ENCODE measurements around the gene OSBPL6. TPM values are rescaled to one million over a fixed set of nuclear protein-coding genes. Genes with fewer than 3 reads are reported as not detected.

OSBPL6 gene
- total and polyA plus RNA-seq, 9 of the 15 experiments (the other 6 are each of a cell fraction or from before 2014, with no cell fraction given): 3.4 to 12.7 (median 9.3) TPM

DNA sequence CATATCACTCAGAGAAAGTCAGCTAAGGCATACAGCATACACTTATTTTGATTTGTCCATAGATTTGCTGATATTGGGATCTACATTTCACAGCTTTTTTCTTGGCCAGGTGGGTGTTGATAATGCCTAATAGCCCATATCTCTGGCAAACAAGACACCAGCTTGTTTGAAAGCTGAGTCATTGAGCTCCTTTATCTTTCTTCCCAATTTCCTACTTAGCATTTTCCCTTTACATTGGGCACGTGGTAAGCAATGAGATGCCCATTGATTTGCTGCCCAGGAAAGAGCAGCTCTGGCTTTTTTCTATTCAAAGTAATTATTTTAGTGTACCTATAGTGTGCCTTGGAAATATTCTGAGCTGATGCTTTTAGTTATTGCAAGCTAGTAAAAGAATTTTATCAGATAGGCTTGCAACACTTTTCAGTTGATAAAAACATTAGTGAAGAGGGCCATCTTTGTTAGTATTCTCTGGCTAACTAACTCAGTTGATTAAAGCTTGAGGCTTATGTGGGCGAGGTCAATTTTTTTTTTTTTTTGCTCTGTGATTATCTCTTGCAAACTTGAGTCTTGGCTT, 79.6 kb downstream of the OSBPL6 start (continued):
- TF ChIP-seq THAP12 (CRISPR knock-in tag; IDR thresholded peaks at IDR 0.05): no peak
- TF ChIP-seq GABPA (tag; conservative IDR thresholded peaks at IDR 0.05; ENCODE audit: low read depth): peak; percentile 14; the same call in 1 of the 2 replicates
- peak; percentile 94 for TF ChIP-seq MYNN (IDR thresholded peaks at IDR 0.05)
- no peak for TF ChIP-seq MYNN (CRISPR knock-in tag; IDR thresholded peaks at IDR 0.05)
- peak; percentile 100 for TF ChIP-seq ARID1B (IDR thresholded peaks at IDR 0.05)
- TF ChIP-seq SMARCC2 (IDR thresholded peaks at IDR 0.05; ENCODE audit: low read depth): peak; percentile 99
- TF ChIP-seq YBX1 (IDR thresholded peaks at IDR 0.05): peak; percentile 50; the same call in 1 of the 2 replicates
- peak; percentile 31 for TF ChIP-seq PHF20 (IDR thresholded peaks at IDR 0.05; ENCODE audit: partially characterized antibody)
- 0 out of 2 replicates have a peak, but pooled peaks have one; percentile 51 for TF ChIP-seq MEF2A (IDR thresholded peaks at IDR 0.05; ENCODE audit: control insufficient read depth, low read depth, low read length)
- peak; percentile 97 for TF ChIP-seq LEF1 (IDR thresholded peaks at IDR 0.05)
- TF ChIP-seq PHB2 (IDR thresholded peaks at IDR 0.05; ENCODE audit: low read depth): peak; percentile 99
- TF ChIP-seq HDAC3 (IDR thresholded peaks at IDR 0.05; ENCODE audit: borderline replicate concordance, partially characterized antibody): peak; percentile 95
- no peak for TF ChIP-seq ZNF282 (CRISPR knock-in tag; IDR thresholded peaks at IDR 0.05)
- TF ChIP-seq ATF4 (CRISPR knock-in tag; IDR thresholded peaks at IDR 0.05): peak; percentile 60; the same call in 1 of the 2 replicates
- peak; percentile 94 for TF ChIP-seq ZKSCAN8 (CRISPR knock-in tag; IDR thresholded peaks at IDR 0.05)
- no peak for TF ChIP-seq AFF4 (CRISPR knock-in tag; IDR thresholded peaks at IDR 0.05)
- TF ChIP-seq SMARCA5 (IDR thresholded peaks at IDR 0.05): no peak
- TF ChIP-seq NCOA1 (IDR thresholded peaks at IDR 0.05; ENCODE audit: low read depth): peak; percentile 94
- TF ChIP-seq ESRRA (IDR thresholded peaks at IDR 0.05; ENCODE audit: borderline replicate concordance, low read depth): peak; percentile 52; the same call in 1 of the 2 replicates
- TF ChIP-seq SP1 (CRISPR knock-in tag; IDR thresholded peaks at IDR 0.05): peak; percentile 77
- TF ChIP-seq KLF10 (CRISPR knock-in tag; IDR thresholded peaks at IDR 0.05): no peak
- peak; percentile 98 for TF ChIP-seq MAFG (tag; conservative IDR thresholded peaks at IDR 0.05)
- TF ChIP-seq NBN (IDR thresholded peaks at IDR 0.05; ENCODE audit: low read depth): peak; percentile 95
- peak; percentile 10; the same call in 1 of the 2 replicates for TF ChIP-seq EHMT2 (IDR thresholded peaks at IDR 0.05)
